HG03060 (cell line): ENCODE measurements around the gene ANKRD42.

Source experiments
- ATAC-seq: cut with Tn5 transposase; IDR thresholded peaks from one replicate; pipeline ENCODE4 v1.9.1; 2021; ENCODE audit warnings: low read depth, moderate number of reproducible peaks; ENCODE audit not compliant: unreplicated experiment

The ANKRD42 gene

DNA sequence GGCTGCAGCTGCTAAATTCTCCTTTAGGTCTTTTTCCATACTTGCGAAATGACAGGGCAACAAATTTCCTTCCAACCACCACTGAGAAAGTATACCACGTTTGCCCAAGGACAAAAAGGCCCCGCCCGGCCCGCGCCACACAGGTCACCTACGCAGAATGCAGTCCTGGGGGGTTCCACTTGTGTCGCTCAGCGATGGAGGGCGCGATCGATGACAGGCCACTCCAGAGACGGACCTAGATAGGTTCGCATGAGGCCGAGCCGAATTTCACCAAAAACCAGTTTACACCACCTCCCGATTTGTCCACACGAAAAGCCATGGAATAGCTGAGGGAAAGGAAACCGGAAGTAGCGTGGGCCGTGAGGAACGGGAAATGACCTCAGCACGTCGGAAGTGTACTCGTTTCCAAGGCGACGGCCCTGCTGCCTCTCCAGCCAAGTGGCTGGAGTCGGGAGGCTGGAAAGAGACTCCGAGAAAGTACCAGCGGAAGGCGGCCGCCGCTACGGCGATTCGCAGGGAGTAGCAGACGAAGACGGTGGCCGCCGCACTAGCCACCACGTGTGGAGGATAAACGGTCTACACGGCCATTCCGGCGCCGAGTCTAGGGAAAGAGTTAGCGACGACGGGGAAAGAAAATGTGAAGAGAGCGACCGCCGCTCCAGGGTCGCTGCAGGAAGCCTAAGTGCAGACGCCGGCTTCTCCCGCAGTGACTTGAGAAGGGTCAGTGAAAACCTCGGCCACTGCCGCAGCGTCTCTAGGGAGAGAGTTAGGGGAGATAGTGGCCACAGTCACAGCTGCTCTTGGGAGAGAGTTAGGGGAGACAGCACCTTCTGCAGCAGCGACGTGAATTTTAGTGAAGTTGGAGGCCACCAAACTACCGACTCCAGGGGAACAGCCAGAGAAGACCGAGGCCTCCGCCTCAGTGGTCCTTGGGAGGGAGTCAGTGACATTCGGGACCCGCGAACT, at the start of gene ANKRD42:
Gene ANKRD42 (plus strand): TSS at position 398 of the 966 bp plus-strand sequence. CDS start 959 bp downstream, outside the sequence.
- peak; percentile 71 for ATAC-seq

GRCh38 chr11:83147895-83148294, 45.6 kb upstream of the ANKRD42 start:
- no peak for ATAC-seq

DNA sequence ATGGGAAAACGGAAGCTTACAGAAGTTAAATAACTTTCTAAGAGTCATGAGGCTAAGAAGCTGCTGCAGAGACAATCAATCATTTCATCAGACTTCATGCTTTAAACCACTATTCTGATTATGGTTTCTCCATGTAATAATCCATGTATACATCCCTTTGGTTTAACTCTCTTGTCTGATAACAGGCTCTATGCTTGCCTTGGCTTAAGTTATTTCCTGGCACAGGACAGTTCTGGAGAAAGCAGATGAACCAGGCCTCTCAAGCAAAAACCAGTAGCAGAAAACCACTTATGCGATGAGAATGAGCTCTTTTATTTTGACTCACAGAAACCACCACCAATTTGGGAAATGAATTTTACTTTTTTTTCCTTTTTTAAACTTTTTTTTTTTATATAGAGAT, 43.1 kb upstream of the ANKRD42 start:
- ATAC-seq: no peak

DNA sequence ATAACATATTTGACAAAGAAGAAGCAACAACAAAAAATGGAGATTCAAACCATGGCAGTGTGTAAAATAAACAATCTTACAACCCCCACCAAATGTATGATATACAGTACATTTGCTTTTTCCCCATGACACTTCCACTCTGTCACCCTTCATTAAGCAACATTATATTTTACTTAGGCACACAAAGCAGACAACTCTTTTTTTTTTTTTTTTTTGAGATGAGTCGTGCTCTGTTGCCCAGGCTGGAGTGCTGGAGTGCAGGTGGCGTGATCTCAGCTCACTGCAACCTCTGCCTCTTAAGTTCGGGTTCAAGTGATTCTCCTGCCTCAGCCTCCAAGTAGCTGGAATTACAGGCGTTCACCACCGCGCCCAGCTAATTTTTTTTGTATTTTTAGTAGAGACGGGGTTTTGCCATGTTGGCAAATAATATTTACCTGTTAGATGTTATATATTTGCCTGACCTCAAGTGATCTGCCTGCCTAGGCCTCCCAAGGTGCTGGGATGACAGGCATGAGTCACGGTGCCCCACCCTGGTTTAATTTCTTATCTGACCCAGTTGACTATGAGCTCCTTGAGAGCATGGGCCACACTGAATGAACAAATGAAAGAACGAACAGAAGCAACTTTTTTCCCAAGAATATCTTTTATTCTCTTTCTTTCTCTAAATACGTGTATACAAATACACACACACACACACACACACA, 42.1 kb upstream of the ANKRD42 start:
- ATAC-seq: no peak

- no peak for ATAC-seq
Observed at GRCh38 chr11:83152264-83152663, 41.2 kb upstream of the ANKRD42 start.

GRCh38 chr11:83153764-83154163, 39.7 kb upstream of the ANKRD42 start:
- no peak for ATAC-seq

- ATAC-seq: peak; percentile 95
Observed at GRCh38 chr11:83156144-83156995, 37.1 kb upstream of the ANKRD42 start.

DNA sequence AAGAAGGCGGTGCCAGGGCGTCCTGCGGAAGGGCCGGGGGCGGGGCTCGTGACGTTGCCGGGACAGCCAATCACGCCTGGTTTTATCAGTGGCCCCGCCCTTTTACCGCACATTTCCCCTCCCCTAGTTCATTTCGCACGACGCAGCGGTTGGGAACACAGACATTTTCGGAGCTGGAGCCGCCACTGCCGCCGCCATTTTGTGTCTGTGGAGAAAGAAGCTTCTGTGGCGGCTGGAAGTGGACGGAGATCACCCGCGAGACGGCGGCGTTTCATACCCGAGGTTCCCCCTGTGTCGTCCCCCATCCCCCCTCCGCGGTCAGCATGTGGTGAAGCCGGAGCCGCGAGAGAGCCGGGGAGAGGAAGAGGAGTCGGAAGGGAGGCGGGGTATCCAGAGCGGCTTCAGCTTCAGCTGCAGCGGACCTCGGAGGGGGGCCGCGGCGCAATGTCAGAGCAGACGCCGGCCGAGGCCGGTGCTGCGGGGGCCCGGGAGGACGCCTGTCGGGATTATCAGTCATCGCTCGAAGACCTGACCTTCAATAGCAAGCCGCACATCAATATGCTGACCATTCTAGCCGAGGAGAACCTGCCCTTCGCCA, 36.4 kb upstream of the ANKRD42 start, which contains the start of gene PCF11:
Gene PCF11 (plus strand): TSS at position 136 of the 598 bp plus-strand sequence. CDS start 309 bp downstream, at position 445.
- ATAC-seq: no peak

GRCh38 chr11:83157594-83158356, 35.7 kb upstream of the ANKRD42 start:
- no peak for ATAC-seq

- no peak for ATAC-seq
Observed at GRCh38 chr11:83158357-83158786, 35.1 kb upstream of the ANKRD42 start.

GRCh38 chr11:83158965-83159901, 34.3 kb upstream of the ANKRD42 start:
- ATAC-seq: no peak

- no peak for ATAC-seq
Observed at GRCh38 chr11:83159902-83160865, 33.3 kb upstream of the ANKRD42 start.

DNA sequence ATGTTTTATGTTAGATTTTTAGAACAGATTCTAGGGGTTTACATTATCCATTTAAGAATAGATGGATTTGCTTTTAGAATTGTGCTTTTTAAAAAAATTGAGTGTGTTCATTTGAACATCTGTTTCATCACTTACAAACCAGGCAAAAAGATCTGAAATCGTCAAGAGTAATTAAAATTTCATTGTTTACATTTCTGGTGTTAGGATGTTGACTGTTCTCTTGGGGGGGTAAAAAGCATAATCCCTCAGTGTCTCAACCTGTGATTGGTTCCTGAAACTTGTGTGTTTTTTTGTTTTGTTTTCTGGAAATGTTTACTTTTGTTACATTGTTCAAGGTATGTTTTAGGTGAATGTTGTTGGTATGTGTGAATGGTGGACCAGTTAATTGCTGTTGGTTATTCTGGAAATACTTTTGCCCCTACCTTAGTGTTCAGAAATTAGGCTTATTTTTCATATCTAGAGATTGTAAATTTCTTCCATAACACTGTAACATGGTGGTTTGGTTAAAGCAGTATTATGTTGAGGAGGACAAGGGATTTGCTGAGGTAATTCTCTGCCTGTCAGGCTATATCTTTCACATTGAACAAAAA, 31.8 kb upstream of the ANKRD42 start:
- ATAC-seq: no peak

GRCh38 chr11:83162377-83162776, 31.1 kb upstream of the ANKRD42 start:
- ATAC-seq: peak; percentile 60

DNA sequence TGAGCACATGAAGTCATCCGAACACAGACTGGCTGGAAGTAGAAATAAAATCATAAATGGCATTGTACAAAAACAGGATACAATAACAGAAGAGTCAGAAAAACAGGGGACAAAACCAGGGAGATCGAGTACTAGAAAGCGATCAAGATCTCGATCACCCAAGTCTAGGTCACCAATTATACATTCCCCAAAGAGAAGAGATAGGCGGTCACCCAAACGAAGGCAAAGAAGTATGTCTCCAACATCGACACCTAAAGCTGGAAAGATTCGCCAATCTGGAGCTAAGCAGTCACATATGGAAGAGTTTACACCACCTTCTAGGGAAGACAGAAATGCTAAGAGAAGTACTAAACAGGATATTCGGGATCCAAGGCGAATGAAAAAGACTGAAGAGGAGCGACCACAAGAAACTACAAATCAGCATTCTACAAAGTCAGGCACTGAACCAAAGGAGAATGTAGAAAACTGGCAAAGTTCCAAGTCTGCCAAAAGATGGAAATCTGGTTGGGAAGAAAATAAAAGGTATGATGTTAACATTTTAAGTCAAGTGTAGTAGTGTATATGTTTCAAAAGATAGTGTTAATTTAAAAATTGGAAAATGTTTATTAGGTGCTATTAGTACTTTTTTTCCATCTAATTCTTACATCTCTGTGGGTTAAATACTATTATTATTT, 27.2 kb upstream of the ANKRD42 start:
- ATAC-seq: no peak

DNA sequence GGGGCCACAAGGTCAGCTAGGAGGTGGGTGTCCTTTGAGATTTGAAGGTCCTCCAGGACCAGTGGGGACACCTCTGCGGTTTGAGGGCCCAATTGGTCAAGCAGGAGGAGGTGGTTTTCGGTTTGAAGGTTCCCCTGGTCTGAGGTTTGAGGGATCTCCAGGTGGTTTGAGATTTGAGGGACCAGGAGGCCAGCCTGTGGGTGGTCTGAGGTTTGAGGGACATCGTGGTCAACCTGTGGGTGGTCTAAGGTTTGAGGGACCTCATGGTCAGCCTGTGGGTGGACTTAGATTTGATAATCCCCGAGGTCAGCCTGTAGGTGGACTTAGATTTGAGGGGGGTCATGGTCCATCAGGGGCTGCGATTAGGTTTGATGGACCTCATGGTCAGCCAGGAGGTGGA, 24.8 kb upstream of the ANKRD42 start:
- ATAC-seq: no peak
